NT2/D1 (cell line): Measurements from ENCODE around the gene CD38.

Experiments used
- SUZ12 ChIP-seq: IDR thresholded peaks from 2 replicates; pipeline ENCODE4 v1.6.1; 2011; ENCODE audit not compliant: insufficient read length, insufficient read depth; ENCODE audit errors: extremely low read depth
- YY1 ChIP-seq: IDR thresholded peaks from 2 replicates; pipeline ENCODE4 v1.6.1; 2011; ENCODE audit not compliant: insufficient read length, insufficient read depth

- no peak for TF ChIP-seq SUZ12
- no peak for TF ChIP-seq YY1
Measured at GRCh38 chr4:15836362-15836761, 58.2 kb downstream of the CD38 start.
